ENCODE results near the gene OTOF.

GRCh38 chr2:26516246-26516645 is 38.3 kb upstream of the OTOF start:
- TF ChIP-seq CTCF (IDR thresholded peaks at IDR 0.05) = no peak
- no peak for TF ChIP-seq EZH2phosphoT487 (IDR thresholded peaks at IDR 0.05)

Data from neural progenitor cell (in vitro differentiated cells).